ENCODE results near the gene PCYT1A. TPM values are rescaled to one million over a fixed set of nuclear protein-coding genes. Genes with fewer than 3 reads are reported as not detected.

The PCYT1A gene
- total and polyA plus RNA-seq, 12 donors, result 21.0 to 121 (median 102) TPM

GRCh38 chr3:196334982-196335381, 47.5 kb upstream of the PCYT1A start:
- WGBS, 2 donors, result 43 to 50% methylated on average over 1 of the region's 1 CpG
- no peak for ATAC-seq

DNA sequence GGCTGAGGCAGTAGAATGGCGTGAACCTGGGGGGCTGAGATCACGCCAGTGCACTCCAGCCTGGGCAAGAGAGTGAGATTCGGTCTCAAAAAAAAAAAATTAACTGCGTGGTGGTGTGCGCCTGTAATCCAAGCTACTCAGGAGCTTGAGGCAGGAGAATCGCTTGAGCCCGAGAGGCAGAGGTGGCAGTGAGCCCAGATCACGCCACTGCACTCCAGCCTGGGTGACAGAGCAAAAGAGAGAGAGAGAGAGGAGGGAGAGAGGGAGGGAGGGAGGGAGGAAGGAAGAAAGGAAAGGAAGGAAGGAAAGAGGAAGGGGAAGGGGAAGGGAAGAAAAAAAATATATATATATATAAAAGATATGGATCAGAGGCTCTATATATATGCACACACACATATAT, 44.6 kb upstream of the PCYT1A start:
- TF ChIP-seq CTCF (IDR thresholded peaks at IDR 0.05), result no peak
- WGBS, 2 donors, result 67 to 71% methylated on average over 8 of the region's 8 CpGs
- DNase-seq (peak in 1 of 2 donors; percentile 44), ATAC-seq (peak in 4 of 8 donors; percentile 41 to 63 (median 46))
- H3K27ac ChIP-seq, result no peak overlapping the region
- intact Hi-C loops (cut with DNase I), result no loop called here
- H3K9me3 ChIP-seq, result no peaks in the 10 kb centered on the region
- peaks cover 0 to 5% (median 0%) of the 10 kb centered on the region in 9 donors for H3K4me1 ChIP-seq
- H3K4me3 ChIP-seq, result no peak overlapping the region
- no peaks in the 10 kb centered on the region for H3K36me3 ChIP-seq
- peaks cover 0 to 5% (median 0%) of the 10 kb centered on the region in 7 donors for H3K27me3 ChIP-seq

More at GRCh38 chr3:196334982-196335381, 47.5 kb upstream of the PCYT1A start:
- TF ChIP-seq CTCF (IDR thresholded peaks at IDR 0.05), result no peak
- H3K36me3 ChIP-seq, result no peaks in the 10 kb centered on the region
- no peak overlapping the region for H3K27ac ChIP-seq
- peaks cover 0 to 7% (median 0%) of the 10 kb centered on the region in 9 donors for H3K4me1 ChIP-seq
- no peak for DNase-seq
- intact Hi-C loops (cut with DNase I), result loop anchor here in 1 of 10 donors (1.0 kb wide), 1 partner anchor 23 kb away; no protein-coding TSS in a partner anchor
- peaks cover 0 to 5% (median 0%) of the 10 kb centered on the region in 7 donors for H3K27me3 ChIP-seq
- no peak overlapping the region for H3K4me3 ChIP-seq
- H3K9me3 ChIP-seq, result peaks cover 0 to 8% (median 0%) of the 10 kb centered on the region in 11 donors

GRCh38 chr3:196327405-196327804, 39.9 kb upstream of the PCYT1A start:
- ATAC-seq, result no peak
- 19 to 30% methylated on average over 6 of the region's 6 CpGs for WGBS, 2 donors
- no peak for DNase-seq
- H3K36me3 ChIP-seq, result no peaks in the 10 kb centered on the region
- intact Hi-C loops (cut with DNase I), result no loop called here
- TF ChIP-seq CTCF (IDR thresholded peaks at IDR 0.05), result no peak
- H3K27me3 ChIP-seq, result no peaks in the 10 kb centered on the region
- no peaks in the 10 kb centered on the region for H3K9me3 ChIP-seq
- H3K4me1 ChIP-seq, result no peaks in the 10 kb centered on the region
- no peak overlapping the region for H3K4me3 ChIP-seq
- H3K27ac ChIP-seq, result no peak overlapping the region

GRCh38 chr3:196326936-196327335, 39.4 kb upstream of the PCYT1A start:
- Histone ChIP-seq H3K27me3 (no peaks in the 10 kb centered on the region), H3K4me3 (no peak overlapping the region), H3K4me1 (no peaks in the 10 kb centered on the region), H3K9me3 (no peaks in the 10 kb centered on the region), H3K36me3 (no peaks in the 10 kb centered on the region), H3K27ac (no peak overlapping the region)
- 70 to 86% methylated on average over 9 of the region's 9 CpGs for WGBS, 2 donors
- intact Hi-C loops (cut with DNase I), result no loop called here
- TF ChIP-seq CTCF (IDR thresholded peaks at IDR 0.05), result no peak
- ATAC-seq (no peak), DNase-seq (no peak)
